Activated gamma-delta T cell treated with anti-CD3 and anti-CD28 coated beads, Interleukin-2, amount 50 U/mL, for 16 hours (primary cell): ENCODE data around the gene NEK8.
A peak's percentile ranks its signal among the peaks of the same experiment; 100 is the strongest.

Experiments used
- DNase-seq: peaks from one replicate; pipeline ENCODE4 v3.0.0-alpha.2; 2020; ENCODE audit warnings: low read depth

Gene NEK8

GRCh38 chr17:28728364-28729200, at the start of gene NEK8:
NEK8 (plus strand) TSS chr17:28728788; CDS start chr17:28728814, 26 bp downstream.
- DNase-seq, result peak; percentile 96

GRCh38 chr17:28682655-28683054, 45.9 kb upstream of the NEK8 start:
- no peak for DNase-seq

- DNase-seq, result no peak
Measured at GRCh38 chr17:28684963-28685362, 43.6 kb upstream of the NEK8 start.

- no peak for DNase-seq
Measured at GRCh38 chr17:28685366-28685765, 43.2 kb upstream of the NEK8 start.

- no peak for DNase-seq
Measured at GRCh38 chr17:28686296-28686695, 42.3 kb upstream of the NEK8 start.

GRCh38 chr17:28688481-28688880, 40.1 kb upstream of the NEK8 start:
- no peak for DNase-seq

- no peak for DNase-seq
Measured at GRCh38 chr17:28689011-28689410, 39.6 kb upstream of the NEK8 start.

- DNase-seq, result no peak
Measured at GRCh38 chr17:28693869-28694268, 34.7 kb upstream of the NEK8 start.

GRCh38 chr17:28698253-28698941, 30.2 kb upstream of the NEK8 start:
- no peak for DNase-seq

GRCh38 chr17:28700278-28700677, 28.3 kb upstream of the NEK8 start:
- DNase-seq, result no peak

- no peak for DNase-seq
Measured at GRCh38 chr17:28700830-28701492, 27.6 kb upstream of the NEK8 start.

- DNase-seq, result no peak
Measured at GRCh38 chr17:28702026-28702751, 26.4 kb upstream of the NEK8 start.

GRCh38 chr17:28702752-28703150, 25.8 kb upstream of the NEK8 start:
- DNase-seq, result no peak

GRCh38 chr17:28703552-28704218, 24.9 kb upstream of the NEK8 start:
- no peak for DNase-seq

- DNase-seq, result no peak
Measured at GRCh38 chr17:28704219-28704858, 24.2 kb upstream of the NEK8 start.

GRCh38 chr17:28705074-28705659, 23.4 kb upstream of the NEK8 start:
- no peak for DNase-seq

GRCh38 chr17:28705728-28706334, 22.8 kb upstream of the NEK8 start:
- DNase-seq, result no peak

- no peak for DNase-seq
Measured at GRCh38 chr17:28706471-28707338, 21.9 kb upstream of the NEK8 start.

- DNase-seq, result no peak
Measured at GRCh38 chr17:28707339-28707720, 21.3 kb upstream of the NEK8 start.
